Measurements from ENCODE around the gene MYO1D. TPM values are rescaled to one million over a fixed set of nuclear protein-coding genes. Genes with fewer than 3 reads are reported as not detected.

The MYO1D gene
- polyA plus RNA-seq, 3 donors = 27.1 to 29.8 (median 27.4) TPM

DNA sequence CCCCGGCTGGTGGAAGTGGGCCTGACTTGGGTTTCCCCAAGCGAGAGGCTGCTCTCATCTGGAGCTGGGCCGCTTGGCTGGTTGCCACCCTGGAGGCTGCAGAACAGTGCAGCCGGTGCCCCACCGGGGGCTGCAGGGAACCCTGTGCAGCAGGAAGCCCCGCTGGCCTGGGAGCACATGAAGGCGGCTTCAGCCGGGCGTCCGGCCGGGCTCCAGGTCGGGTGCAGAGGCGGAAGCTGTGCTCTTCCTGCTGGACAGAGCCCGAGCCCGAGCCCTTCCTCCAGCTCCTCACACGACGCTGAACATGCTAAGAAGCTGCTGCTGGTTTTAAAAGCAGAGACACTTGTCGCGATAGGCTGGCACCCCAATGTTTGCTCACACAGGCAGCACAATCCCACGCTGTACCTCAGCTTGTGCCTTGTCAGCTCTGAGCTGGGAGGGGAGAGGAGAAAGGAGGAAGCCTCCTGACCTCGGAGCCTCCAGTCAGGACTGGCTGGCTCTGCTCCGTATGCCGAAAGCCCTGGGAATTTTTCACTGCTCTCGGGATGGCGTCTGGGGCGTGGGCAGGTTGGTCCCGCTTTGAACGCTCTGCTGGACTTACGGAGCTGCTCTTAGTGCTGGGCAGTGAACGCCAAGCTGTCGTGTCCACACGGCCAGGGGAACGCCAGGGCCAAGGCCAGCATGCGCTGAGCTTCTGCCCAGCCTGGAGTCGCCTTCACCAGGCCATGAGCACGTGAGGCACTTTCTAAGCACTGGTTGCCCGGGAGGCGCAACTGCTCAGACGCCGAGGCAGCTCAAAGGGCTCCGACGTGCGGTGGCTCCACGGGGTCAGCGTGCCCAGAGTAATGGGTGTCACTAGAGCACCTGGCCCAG is 381.3 kb downstream of the MYO1D start:
- DNase-seq (ENCODE audit: extremely low read depth in 1 of 11, low read depth in 9 of 11, low spot score in 4 of 11) = peak in 1 of 11 donors; percentile 32

- no peak for DNase-seq (ENCODE audit: extremely low read depth in 1 of 11, low read depth in 9 of 11, low spot score in 4 of 11)
Measured at GRCh38 chr17:32494621-32495358, 382.1 kb downstream of the MYO1D start.

DNA sequence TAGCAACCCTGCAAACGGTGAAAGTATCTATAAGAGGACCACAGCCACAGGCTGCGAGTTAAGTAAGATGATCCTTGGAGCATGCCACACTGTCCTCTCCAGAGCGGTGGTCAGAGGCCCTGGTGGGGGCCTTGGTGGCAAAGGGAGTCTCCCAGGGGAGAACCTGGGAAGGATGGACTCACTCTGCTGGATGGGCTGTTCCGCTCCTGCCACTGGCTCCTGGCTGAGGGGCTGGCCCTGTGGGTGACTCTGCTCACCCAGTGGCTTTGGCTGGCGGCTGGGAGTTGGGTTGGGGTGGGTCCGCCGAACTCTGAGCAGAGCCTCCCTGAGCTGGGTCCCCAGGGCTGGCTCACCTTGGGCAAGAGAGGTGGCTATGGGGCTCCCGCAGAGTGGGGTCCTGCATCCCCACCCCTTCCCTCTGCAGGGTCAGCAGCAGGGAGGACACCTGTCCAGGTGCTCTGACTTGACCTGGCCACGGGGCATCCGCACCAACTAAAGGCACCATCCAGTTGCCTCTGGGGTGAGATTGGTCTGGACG is 382.9 kb downstream of the MYO1D start:
- no peak for DNase-seq (ENCODE audit: extremely low read depth in 1 of 11, low read depth in 9 of 11, low spot score in 4 of 11)

GRCh38 chr17:32493571-32493970 is 383.4 kb downstream of the MYO1D start:
- DNase-seq (ENCODE audit: extremely low read depth in 1 of 11, low read depth in 9 of 11, low spot score in 4 of 11) = no peak

- no peak for DNase-seq (ENCODE audit: extremely low read depth in 1 of 11, low read depth in 9 of 11, low spot score in 4 of 11)
Measured at GRCh38 chr17:32492648-32493289, 384.2 kb downstream of the MYO1D start.

- DNase-seq (ENCODE audit: extremely low read depth in 1 of 11, low read depth in 9 of 11, low spot score in 4 of 11) = no peak
Measured at GRCh38 chr17:32492264-32492589, 384.7 kb downstream of the MYO1D start.

DNA sequence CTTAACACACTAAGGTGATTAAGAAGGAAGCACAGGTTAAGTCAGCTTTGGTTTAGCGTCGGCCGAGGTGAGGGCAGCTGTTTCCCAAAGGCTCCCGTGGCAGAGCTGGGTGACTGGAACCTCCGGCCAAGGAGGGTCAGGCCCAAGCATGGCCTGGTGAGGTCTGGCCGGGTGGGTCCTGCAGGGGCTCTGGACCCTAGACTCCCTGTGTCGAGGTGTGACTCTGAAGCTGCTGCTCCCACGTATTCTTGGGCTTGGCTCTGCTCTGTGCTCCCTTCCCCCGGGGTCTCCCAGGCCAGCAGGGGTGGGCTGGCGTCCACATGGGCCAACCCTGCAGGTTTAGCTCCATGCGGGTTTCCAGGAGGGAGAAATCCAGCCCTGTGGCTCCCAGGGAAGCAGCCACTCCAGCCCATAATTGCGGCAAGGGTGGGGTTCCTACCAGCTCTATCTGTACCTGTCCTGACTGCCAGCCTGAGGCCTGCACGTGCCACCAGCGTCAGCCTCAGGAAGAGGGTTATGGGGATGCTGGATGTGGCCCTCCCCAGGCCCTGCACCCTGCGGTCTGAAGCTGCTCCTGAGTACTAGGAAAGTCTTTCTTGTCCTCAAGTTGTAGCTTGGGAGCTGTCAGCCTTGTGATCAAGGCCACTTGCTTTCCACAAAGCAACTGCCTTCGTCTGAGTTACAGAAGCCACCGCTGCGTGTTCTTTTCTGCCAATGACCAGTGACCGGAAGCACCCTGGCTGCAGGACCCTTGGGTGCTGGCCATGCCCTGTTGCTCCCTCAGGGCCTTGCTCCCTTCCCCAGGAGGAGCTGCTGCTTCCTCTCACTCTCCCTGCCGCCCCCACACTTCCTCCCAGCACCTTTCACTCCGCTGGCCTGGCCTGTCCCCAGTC is 385.3 kb downstream of the MYO1D start:
- DNase-seq (ENCODE audit: extremely low read depth in 1 of 11, low read depth in 9 of 11, low spot score in 4 of 11) = no peak

- DNase-seq (ENCODE audit: extremely low read depth in 1 of 11, low read depth in 9 of 11, low spot score in 4 of 11) = no peak
Measured at GRCh38 chr17:32490101-32490482, 386.8 kb downstream of the MYO1D start.

DNA sequence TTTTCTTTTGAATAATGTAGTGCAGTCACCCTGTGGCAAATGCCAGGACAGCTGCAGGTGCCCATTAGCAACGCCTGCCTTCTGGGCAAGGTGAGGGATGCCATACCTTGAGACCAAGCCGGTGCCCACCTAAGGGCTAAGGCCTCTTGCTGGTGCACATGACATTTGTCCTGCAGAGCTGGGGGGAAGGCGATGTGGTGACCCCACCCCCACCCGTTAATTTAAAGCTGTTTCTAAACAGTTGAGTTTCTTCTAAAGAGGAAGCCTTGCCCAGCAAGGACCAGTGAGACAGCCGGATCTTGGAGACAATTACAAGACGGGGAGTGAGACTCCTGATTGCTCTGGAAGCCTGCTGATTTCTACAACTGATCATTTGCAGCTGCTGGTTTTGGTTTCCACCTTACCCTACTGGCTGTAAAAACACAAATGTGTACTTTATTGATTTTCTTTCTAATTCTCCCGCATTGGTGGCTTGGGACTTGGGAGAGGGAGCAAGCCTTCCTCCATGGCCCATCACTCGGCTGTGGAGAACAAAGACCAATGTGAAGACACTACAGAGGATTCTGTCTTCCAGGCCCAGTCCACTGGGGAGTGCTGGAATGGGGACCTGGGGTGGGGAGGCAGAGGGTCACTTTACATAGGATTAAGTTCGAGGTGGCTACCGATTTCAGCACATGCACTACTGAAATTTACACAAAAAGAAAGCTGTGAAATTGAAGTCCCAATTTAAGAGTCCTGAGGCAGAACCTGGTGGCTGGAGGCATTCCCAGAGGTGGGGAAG is 387.4 kb downstream of the MYO1D start:
- no peak for DNase-seq (ENCODE audit: extremely low read depth in 1 of 11, low read depth in 9 of 11, low spot score in 4 of 11)

- no peak for DNase-seq (ENCODE audit: extremely low read depth in 1 of 11, low read depth in 9 of 11, low spot score in 4 of 11)
Measured at GRCh38 chr17:32488604-32489180, 388.2 kb downstream of the MYO1D start.

DNA sequence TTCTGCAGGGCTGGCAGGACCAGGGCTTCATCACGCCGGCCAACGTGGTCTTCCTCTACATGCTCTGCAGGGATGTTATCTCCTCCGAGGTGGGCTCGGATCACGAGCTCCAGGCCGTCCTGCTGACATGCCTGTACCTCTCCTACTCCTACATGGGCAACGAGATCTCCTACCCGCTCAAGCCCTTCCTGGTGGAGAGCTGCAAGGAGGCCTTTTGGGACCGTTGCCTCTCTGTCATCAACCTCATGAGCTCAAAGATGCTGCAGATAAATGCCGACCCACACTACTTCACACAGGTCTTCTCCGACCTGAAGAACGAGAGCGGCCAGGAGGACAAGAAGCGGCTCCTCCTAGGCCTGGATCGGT is 388.8 kb downstream of the MYO1D start:
- no peak for DNase-seq (ENCODE audit: extremely low read depth in 1 of 11, low read depth in 9 of 11, low spot score in 4 of 11)

- DNase-seq (ENCODE audit: extremely low read depth in 1 of 11, low read depth in 9 of 11, low spot score in 4 of 11) = peak in 1 of 11 donors; percentile 18
Measured at GRCh38 chr17:32487473-32488176, 389.3 kb downstream of the MYO1D start.

DNA sequence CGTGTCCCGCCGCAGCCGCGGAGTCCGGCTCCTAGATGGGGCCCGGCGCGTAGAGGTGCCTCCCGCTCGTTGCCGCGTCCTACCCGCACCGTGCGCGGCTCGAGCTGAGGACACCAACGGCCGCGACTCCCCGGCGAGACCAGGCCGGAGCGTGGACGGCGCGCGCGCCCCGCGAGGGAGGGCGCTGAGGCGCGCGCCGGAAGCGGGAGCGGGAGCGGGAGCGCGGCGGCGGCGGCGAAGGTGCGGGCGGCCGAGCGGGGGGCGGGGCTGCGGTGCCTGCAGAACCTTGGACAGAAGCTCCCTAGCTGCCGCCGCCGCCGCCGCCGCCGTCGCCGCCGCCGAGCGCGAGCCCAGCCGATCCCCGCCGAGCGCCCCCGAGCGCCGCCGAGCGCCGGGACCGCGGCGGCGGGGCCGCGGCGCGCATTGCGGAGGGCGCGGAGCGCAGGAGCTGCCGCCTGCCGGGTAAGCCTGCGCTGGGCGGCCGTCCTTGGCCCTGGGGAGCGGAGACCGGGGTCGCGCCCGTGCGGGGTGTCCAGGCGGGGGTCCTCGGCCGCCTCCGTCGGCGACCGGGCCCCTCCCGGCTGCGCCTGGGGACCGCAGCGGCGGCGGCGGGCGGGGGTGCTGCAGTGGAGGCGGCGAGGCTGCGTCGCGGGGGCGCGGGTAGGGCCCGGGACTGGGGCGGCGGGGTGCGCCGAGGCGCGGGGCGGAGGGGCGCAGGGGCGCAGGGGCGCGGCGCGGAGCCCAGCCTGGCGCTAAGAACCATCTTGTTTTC is 390.0 kb downstream of the MYO1D start, which contains the start of gene CDK5R1:
Gene CDK5R1 (plus strand): TSS at position 293 of the 772 bp plus-strand sequence. CDS start 628 bp downstream, outside the sequence.
- DNase-seq (ENCODE audit: extremely low read depth in 1 of 11, low read depth in 9 of 11, low spot score in 4 of 11) = peak in 6 of 11 donors; percentile 33 to 79 (median 71)

GRCh38 chr17:32486111-32486700 is 390.7 kb downstream of the MYO1D start:
- DNase-seq (ENCODE audit: extremely low read depth in 1 of 11, low read depth in 9 of 11, low spot score in 4 of 11) = peak in 9 of 11 donors; percentile 33 to 77 (median 67)

GRCh38 chr17:32485261-32486110 is 391.4 kb downstream of the MYO1D start:
- DNase-seq (ENCODE audit: extremely low read depth in 1 of 11, low read depth in 9 of 11, low spot score in 4 of 11) = no peak
